PC-3 (cell line): ENCODE results near the gene C1D. TPM values are rescaled to one million over a fixed set of nuclear protein-coding genes. Genes with fewer than 3 reads are reported as not detected.

Experiments
- ATAC-seq: fragments of 200-7000 bp; cut with Tn5 transposase; 2 replicates; pipeline ENCODE4 v1.9.1; 2020; ENCODE audit warnings: mild to moderate bottlenecking, moderate library complexity
- BruUV-seq: library from RNA; stranded (reverse); fragments of 400-500 nt; replicated peaks from 2 replicates; lab custom pipeline; 2021; lab: Mats Ljungman, UMichigan
- CTCF ChIA-PET: fragments of 300-600 bp; sonication (Branson Sonifier 250); formaldehyde crosslinking; loops from one replicate; lab custom pipeline; 2022; ENCODE audit warnings: antibody characterized with exemption; lab: Charles Lee
- POLR2A ChIA-PET: fragments of 300-600 bp; sonication (Branson Sonifier 250); formaldehyde crosslinking; loops from one replicate; lab custom pipeline; 2022; ENCODE audit warnings: antibody characterized with exemption; ENCODE audit not compliant: unreplicated experiment; lab: Charles Lee
- DNase-seq: peaks from one replicate; pipeline ENCODE4 v3.0.0-alpha.2; 2015
- H2AFZ ChIP-seq: fragments of 300-600 bp; sonication (generic); 2 replicates; pipeline ENCODE4 v1.6.0; 2016; ENCODE audit warnings: antibody characterized with exemption, low read length
- H3F3A ChIP-seq: fragments of 300-600 bp; sonication (generic); one replicate; pipeline ENCODE4 v1.6.0; 2017; ENCODE audit warnings: antibody characterized with exemption, low read length, control low read depth, mild to moderate bottlenecking; ENCODE audit not compliant: unreplicated experiment
- H3K27ac ChIP-seq: fragments of 300-600 bp; sonication (generic); 2 replicates; pipeline ENCODE4 v1.5.1; 2016; ENCODE audit warnings: mild to moderate bottlenecking, low read length
- H3K27me3 ChIP-seq: fragments of 300-600 bp; sonication (generic); 2 replicates; pipeline ENCODE4 v1.6.1; 2016; ENCODE audit warnings: low read length, mixed read lengths
- H3K36me3 ChIP-seq: fragments of 300-600 bp; sonication (generic); 2 replicates; pipeline ENCODE4 v1.6.1; 2016; ENCODE audit warnings: low read depth, mixed run types, low read length, mixed read lengths
- H3K4me1 ChIP-seq: fragments of 300-600 bp; sonication (generic); 2 replicates; pipeline ENCODE4 v1.5.1; 2016; ENCODE audit warnings: low read length; ENCODE audit not compliant: insufficient read depth
- H3K4me2 ChIP-seq: fragments of 300-600 bp; sonication (generic); 2 replicates; pipeline ENCODE4 v1.6.0; 2016; ENCODE audit warnings: low read length
- H3K4me3 ChIP-seq: fragments of 300-600 bp; sonication (generic); 2 replicates; pipeline ENCODE4 v1.5.1; 2016; ENCODE audit warnings: mild to moderate bottlenecking, low read length, mixed read lengths
- H3K79me2 ChIP-seq: fragments of 300-600 bp; sonication (generic); 2 replicates; pipeline ENCODE4 v1.6.1; 2017; ENCODE audit warnings: low read length, mixed read lengths
- H3K9ac ChIP-seq: fragments of 300-600 bp; sonication (generic); 2 replicates; pipeline ENCODE4 v1.6.0; 2016; ENCODE audit warnings: mild to moderate bottlenecking, low read length
- H3K9me2 ChIP-seq: fragments of 300-600 bp; sonication (generic); replicated peaks from 2 replicates; pipeline ENCODE4 v1.6.1; 2016; ENCODE audit warnings: mixed run types, low read length, mixed read lengths
- H3K9me3 ChIP-seq: fragments of 300-600 bp; sonication (generic); 2 replicates; pipeline ENCODE4 v1.6.1; 2016; ENCODE audit warnings: low read length, mixed read lengths
- H4K20me1 ChIP-seq: fragments of 300-600 bp; sonication (generic); 2 replicates; pipeline ENCODE4 v1.6.1; 2016; ENCODE audit warnings: low read length, mixed read lengths
- EZH2 ChIP-seq: fragments of 300-600 bp; sonication (generic); IDR thresholded peaks from one replicate; pipeline ENCODE4 v1.6.1; 2017; ENCODE audit warnings: antibody characterized with exemption, mild to moderate bottlenecking, low read length; ENCODE audit not compliant: unreplicated experiment
- EZH2phosphoT487 ChIP-seq: fragments of 300-600 bp; sonication (generic); IDR thresholded peaks from 2 replicates; pipeline ENCODE4 v1.6.1; 2018; ENCODE audit warnings: mild to moderate bottlenecking, antibody characterized with exemption, low read length, borderline replicate concordance
- intact Hi-C: fragments of 100-400 bp; cut with micrococcal nuclease; formaldehyde crosslinking; loops from 2 replicates; pipeline ENCODE4 v1.9.0; 2023
- total RNA-seq: library from RNA; depleted of rRNA; stranded (reverse); fragments of >200 nt; gene quantifications from 2 replicates; pipeline ENCODE4 v1.2.3, GENCODE V29; 2014
- TF ChIP-seq, protein P1 (sequence below): fragments of 300-600 bp; sonication (generic); conservative IDR thresholded peaks from 2 replicates; pipeline ENCODE4 v1.5.1; 2017; ENCODE audit warnings: antibody characterized with exemption, low read depth, mild to moderate bottlenecking, low read length

Gene C1D
- total RNA-seq, 1 experiment from 2014 or later, result 19.1 TPM

DNA sequence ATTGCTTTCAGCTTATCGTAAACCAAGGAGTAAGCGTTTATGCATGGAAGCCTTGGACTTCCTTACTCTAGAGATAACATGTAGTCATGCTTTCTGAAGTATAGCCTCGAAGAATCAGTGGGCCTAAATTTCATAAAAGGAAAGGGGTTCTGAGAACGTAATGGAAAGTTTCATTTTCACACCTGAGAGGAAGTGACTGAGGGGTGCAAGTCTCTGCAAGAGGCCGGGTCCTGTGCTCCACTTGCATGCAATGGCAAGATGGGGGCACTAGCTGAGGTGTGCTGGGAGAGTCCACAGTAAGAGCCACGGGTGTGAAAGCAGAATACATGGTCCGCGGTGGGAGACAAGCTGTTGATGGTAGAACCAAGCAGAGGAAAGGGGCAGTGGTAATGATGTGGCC is 36.5 kb upstream of the C1D start:
- Histone ChIP-seq H3F3A (no peaks in the 10 kb centered on the region), H3K4me2 (no peak overlapping the region), H3K9me2 (no peaks in the 10 kb centered on the region), H2AFZ (no peak overlapping the region), H3K4me3 (no peak overlapping the region), H3K27ac (no peak overlapping the region), H3K27me3 (no peaks in the 10 kb centered on the region), H3K36me3 (no peaks in the 10 kb centered on the region), H3K79me2 (no peaks in the 10 kb centered on the region), H4K20me1 (no peaks in the 10 kb centered on the region), H3K4me1 (no peaks in the 10 kb centered on the region), H3K9ac (no peak overlapping the region), H3K9me3 (no peaks in the 10 kb centered on the region)
- ChIA-PET POLR2A (no interaction called here), CTCF (no interaction called here)
- intact Hi-C loops, result no loop called here
- DNase-seq (no peak), ATAC-seq (no peak)
- TF ChIP-seq, protein P1, sequence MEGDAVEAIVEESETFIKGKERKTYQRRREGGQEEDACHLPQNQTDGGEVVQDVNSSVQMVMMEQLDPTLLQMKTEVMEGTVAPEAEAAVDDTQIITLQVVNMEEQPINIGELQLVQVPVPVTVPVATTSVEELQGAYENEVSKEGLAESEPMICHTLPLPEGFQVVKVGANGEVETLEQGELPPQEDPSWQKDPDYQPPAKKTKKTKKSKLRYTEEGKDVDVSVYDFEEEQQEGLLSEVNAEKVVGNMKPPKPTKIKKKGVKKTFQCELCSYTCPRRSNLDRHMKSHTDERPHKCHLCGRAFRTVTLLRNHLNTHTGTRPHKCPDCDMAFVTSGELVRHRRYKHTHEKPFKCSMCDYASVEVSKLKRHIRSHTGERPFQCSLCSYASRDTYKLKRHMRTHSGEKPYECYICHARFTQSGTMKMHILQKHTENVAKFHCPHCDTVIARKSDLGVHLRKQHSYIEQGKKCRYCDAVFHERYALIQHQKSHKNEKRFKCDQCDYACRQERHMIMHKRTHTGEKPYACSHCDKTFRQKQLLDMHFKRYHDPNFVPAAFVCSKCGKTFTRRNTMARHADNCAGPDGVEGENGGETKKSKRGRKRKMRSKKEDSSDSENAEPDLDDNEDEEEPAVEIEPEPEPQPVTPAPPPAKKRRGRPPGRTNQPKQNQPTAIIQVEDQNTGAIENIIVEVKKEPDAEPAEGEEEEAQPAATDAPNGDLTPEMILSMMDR, result no peak
- TF ChIP-seq EZH2, result no peak
- BruUV-seq, result no TSS peak

GRCh38 chr2:68098291-68098797 is 35.5 kb upstream of the C1D start:
- H3K4me2 ChIP-seq, result no peak overlapping the region
- H3K9me3 ChIP-seq, result no peaks in the 10 kb centered on the region
- no peak overlapping the region for H3K27ac ChIP-seq
- H3K36me3 ChIP-seq, result no peaks in the 10 kb centered on the region
- H3K4me1 ChIP-seq, result no peaks in the 10 kb centered on the region
- no peaks in the 10 kb centered on the region for H4K20me1 ChIP-seq
- intact Hi-C loops, result no loop called here
- POLR2A ChIA-PET, result no interaction called here
- CTCF ChIA-PET, result no interaction called here
- no peak overlapping the region for H2AFZ ChIP-seq
- TF ChIP-seq EZH2phosphoT487, result no peak
- TF ChIP-seq EZH2, result no peak
- TF ChIP-seq, protein P1, result no peak
- H3F3A ChIP-seq, result no peaks in the 10 kb centered on the region
- no peaks in the 10 kb centered on the region for H3K27me3 ChIP-seq
- no peak overlapping the region for H3K4me3 ChIP-seq
- H3K9ac ChIP-seq, result no peak overlapping the region
- ATAC-seq, result no peak
- no peaks in the 10 kb centered on the region for H3K79me2 ChIP-seq
- DNase-seq, result no peak
- no TSS peak for BruUV-seq
- H3K9me2 ChIP-seq, result no peaks in the 10 kb centered on the region

- TF ChIP-seq EZH2phosphoT487, result no peak
- TF ChIP-seq, protein P1, result no peak
- TF ChIP-seq EZH2, result no peak
- H3K27ac ChIP-seq, result no peak overlapping the region
- H3K4me1 ChIP-seq, result no peaks in the 10 kb centered on the region
- H4K20me1 ChIP-seq, result no peaks in the 10 kb centered on the region
- H3K27me3 ChIP-seq, result no peaks in the 10 kb centered on the region
- H3K4me2 ChIP-seq, result no peak overlapping the region
- no peaks in the 10 kb centered on the region for H3K9me3 ChIP-seq
- H3K9ac ChIP-seq, result no peak overlapping the region
- ChIA-PET POLR2A (no interaction called here), CTCF (no interaction called here)
- H3K9me2 ChIP-seq, result no peaks in the 10 kb centered on the region
- H2AFZ ChIP-seq, result no peak overlapping the region
- no peaks in the 10 kb centered on the region for H3F3A ChIP-seq
- ATAC-seq (no peak), DNase-seq (no peak)
- no peaks in the 10 kb centered on the region for H3K79me2 ChIP-seq
- intact Hi-C loops, result no loop called here
- no peaks in the 10 kb centered on the region for H3K36me3 ChIP-seq
- no peak overlapping the region for H3K4me3 ChIP-seq
- BruUV-seq, result no TSS peak
These were observed 31.3 kb upstream of the C1D start for GRCh38 chr2:68094111-68094510.
